Measurements from ENCODE around the gene CFD. TPM values are rescaled to one million over a fixed set of nuclear protein-coding genes. Genes with fewer than 3 reads are reported as not detected.

Gene CFD
- total and polyA plus RNA-seq, 11 donors = 24.2 to 586 (median 103) TPM

DNA sequence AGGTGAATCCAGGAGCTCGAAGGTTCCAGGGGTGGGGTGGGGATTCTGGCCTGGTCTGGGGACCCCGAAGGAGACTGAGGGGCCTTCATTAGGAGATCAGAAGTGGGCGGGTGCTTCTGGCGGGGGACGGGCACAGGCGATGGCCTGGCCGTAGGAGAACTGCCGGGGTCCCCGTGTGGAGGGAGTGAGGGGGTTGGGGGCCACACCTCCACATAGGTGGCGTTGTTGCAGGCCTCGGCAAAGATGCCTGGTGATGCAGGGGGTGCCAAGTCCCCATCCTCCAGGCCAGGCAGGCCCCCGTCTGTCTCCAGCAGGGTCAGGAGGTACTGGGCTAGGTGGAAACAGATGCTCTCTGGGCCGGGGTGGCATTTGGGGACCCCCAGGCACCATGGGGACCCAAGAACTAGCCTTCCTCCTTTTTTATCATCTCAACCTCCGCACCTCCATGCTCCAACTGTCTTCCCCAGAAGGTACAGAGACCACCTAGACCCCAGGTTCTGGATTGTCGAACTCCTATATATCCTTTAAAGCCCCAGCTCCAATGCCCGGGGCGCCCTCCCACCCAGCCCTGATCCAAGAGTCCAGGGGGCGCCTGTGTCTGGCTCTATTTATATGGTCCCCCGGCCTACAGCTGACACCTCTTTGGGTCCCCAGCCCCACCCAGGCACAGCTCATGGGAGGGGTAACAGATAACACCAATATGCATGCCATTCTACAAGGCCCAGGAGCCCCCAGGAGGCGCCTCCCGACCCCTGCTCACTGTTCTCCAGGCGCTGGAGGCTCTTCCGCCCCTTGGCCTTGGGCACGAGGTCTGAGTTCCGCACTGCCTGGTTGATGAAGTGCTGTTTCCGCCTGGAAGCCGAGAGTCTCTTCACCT is 42.0 kb downstream of the CFD start:
- no peaks in the 10 kb centered on the region for H3K4me1 ChIP-seq
- H3K4me3 ChIP-seq = no peak overlapping the region
- H3K27me3 ChIP-seq = no peaks in the 10 kb centered on the region
- DNase-seq (no peak), ATAC-seq (no peak)
- peaks cover 0 to 42% (median 14%) of the 10 kb centered on the region in 9 donors for H3K36me3 ChIP-seq
- TF ChIP-seq, protein P1, sequence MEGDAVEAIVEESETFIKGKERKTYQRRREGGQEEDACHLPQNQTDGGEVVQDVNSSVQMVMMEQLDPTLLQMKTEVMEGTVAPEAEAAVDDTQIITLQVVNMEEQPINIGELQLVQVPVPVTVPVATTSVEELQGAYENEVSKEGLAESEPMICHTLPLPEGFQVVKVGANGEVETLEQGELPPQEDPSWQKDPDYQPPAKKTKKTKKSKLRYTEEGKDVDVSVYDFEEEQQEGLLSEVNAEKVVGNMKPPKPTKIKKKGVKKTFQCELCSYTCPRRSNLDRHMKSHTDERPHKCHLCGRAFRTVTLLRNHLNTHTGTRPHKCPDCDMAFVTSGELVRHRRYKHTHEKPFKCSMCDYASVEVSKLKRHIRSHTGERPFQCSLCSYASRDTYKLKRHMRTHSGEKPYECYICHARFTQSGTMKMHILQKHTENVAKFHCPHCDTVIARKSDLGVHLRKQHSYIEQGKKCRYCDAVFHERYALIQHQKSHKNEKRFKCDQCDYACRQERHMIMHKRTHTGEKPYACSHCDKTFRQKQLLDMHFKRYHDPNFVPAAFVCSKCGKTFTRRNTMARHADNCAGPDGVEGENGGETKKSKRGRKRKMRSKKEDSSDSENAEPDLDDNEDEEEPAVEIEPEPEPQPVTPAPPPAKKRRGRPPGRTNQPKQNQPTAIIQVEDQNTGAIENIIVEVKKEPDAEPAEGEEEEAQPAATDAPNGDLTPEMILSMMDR (IDR thresholded peaks at IDR 0.05) = no peak
- no peak for TF ChIP-seq POLR2A (IDR thresholded peaks at IDR 0.05)
- 94 to 97% (median 95%) methylated on average over 26 to 27 of the region's 27 CpGs for whole genome bisulfite sequencing, 4 donors
- intact Hi-C loops (cut with DNase I) = no loop called here
- no peaks in the 10 kb centered on the region for H3K9me3 ChIP-seq
- H3K27ac ChIP-seq = no peak overlapping the region

DNA sequence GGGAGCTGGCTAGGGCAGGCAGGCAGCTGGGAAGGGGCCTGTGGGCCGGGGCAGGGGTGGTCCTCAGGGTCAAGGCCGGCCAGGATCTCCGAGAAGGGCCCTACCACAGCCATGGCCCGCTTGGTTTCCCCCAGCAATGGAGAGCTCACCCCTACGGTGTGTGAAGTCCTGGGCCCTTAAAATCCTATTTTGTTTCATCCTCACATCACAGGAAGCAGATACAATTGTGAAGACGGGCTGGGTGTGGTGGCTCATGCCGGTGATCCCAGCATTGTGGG is 42.6 kb downstream of the CFD start:
- no peaks in the 10 kb centered on the region for H3K9me3 ChIP-seq
- peak in 1 of 5 donors; percentile 6 for DNase-seq
- H3K27ac ChIP-seq = no peak overlapping the region
- no peak overlapping the region for H3K4me3 ChIP-seq
- ATAC-seq = no peak
- H3K36me3 ChIP-seq = peaks cover 0 to 38% (median 14%) of the 10 kb centered on the region in 9 donors
- WGBS, 4 donors = 76 to 87% (median 82%) methylated on average over 4 to 7 of the region's 7 CpGs
- H3K27me3 ChIP-seq = no peaks in the 10 kb centered on the region
- no peak for TF ChIP-seq POLR2A (IDR thresholded peaks at IDR 0.05)
- H3K4me1 ChIP-seq = peaks cover 0 to 2% (median 0%) of the 10 kb centered on the region in 12 donors
- intact Hi-C loops (cut with DNase I) = no loop called here

DNA sequence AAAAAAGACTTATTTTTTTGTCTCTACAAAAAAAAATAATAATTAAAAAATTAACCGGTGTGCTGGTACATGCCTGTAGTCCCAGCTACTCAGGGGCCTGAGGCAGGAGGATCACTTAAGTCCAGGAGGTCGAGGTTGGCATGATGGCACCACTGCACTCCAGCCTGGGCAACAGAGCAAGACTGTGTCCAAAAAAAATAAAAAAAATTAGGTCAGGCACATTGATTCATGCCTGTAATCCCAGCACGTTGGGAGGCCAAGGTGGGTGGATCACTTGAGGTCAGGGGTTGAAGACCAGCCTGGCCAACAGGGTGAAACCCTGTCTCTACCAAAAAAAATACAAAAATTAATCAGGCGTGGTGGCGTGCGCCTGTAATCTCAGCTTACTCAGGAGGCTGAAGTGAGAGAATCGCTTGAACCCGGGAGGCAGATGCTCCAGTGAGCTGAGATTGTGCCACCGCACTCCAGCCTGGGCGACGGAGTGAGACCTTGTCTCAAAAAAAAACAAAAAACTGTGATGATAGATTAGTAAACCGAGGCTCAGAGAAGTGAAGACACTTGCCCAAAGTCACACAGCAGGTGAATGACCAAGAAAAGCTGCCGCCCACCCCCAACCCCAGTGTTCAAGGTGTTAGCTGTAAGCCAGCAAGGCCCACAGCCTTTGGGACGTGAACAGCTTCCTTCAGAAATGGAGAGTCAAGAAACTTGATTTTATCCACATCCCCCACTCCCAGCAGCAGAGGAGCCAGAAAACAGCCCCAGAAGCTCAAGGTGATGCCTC is 43.2 kb downstream of the CFD start:
- no peaks in the 10 kb centered on the region for H3K9me3 ChIP-seq
- 91 to 93% (median 93%) methylated on average over 14 of the region's 14 CpGs for WGBS, 4 donors
- H3K36me3 ChIP-seq = peaks cover 0 to 31% (median 12%) of the 10 kb centered on the region in 9 donors
- ATAC-seq (no peak), DNase-seq (no peak)
- no peak for TF ChIP-seq POLR2A (IDR thresholded peaks at IDR 0.05)
- TF ChIP-seq, protein P1 (IDR thresholded peaks at IDR 0.05) = no peak
- no peak overlapping the region for H3K4me3 ChIP-seq
- intact Hi-C loops (cut with DNase I) = no loop called here
- H3K27me3 ChIP-seq = no peaks in the 10 kb centered on the region
- no peak overlapping the region for H3K27ac ChIP-seq
- H3K4me1 ChIP-seq = peaks cover 0 to 8% (median 0%) of the 10 kb centered on the region in 12 donors

DNA sequence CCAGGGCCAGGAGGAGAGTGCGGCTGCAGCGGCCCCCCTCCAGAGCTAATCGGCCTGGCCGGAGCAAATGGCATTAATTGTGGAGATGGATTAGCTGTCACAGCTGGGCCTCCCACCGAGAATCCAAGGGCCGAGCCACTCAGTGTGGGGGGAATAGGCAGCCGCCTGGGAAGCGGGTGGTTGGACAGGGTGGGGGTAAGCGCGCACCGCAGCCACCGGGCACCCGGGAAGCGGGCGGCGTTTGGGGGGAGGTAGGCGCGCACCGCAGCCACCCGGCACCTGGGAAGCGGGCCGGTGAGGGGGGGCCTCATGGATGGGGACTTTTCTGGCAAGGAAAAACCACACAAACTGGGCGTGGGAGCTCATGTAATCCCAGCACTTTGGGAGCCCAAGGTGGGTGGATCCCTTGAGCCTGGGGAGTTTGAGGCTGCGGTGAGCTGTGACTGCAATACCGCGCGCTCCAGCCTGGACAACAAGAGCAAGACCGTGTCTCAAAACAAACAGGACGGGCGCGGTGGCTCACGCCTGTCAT is 43.9 kb downstream of the CFD start:
- no peak overlapping the region for H3K27ac ChIP-seq
- no peaks in the 10 kb centered on the region for H3K27me3 ChIP-seq
- peaks cover 0 to 29% (median 12%) of the 10 kb centered on the region in 9 donors for H3K36me3 ChIP-seq
- H3K4me1 ChIP-seq = peaks cover 0 to 14% (median 0%) of the 10 kb centered on the region in 12 donors
- DNase-seq (no peak), ATAC-seq (no peak)
- intact Hi-C loops (cut with DNase I) = no loop called here
- 84 to 87% (median 85%) methylated on average over 28 to 32 of the region's 32 CpGs for WGBS, 4 donors
- TF ChIP-seq, protein P1 (IDR thresholded peaks at IDR 0.05) = no peak
- no peak for TF ChIP-seq POLR2A (IDR thresholded peaks at IDR 0.05)
- no peak overlapping the region for H3K4me3 ChIP-seq
- no peaks in the 10 kb centered on the region for H3K9me3 ChIP-seq

Data from heart left ventricle (tissue), 16 donors.